Measurements from ENCODE around the gene PLET1.

The PLET1 gene, protein sequence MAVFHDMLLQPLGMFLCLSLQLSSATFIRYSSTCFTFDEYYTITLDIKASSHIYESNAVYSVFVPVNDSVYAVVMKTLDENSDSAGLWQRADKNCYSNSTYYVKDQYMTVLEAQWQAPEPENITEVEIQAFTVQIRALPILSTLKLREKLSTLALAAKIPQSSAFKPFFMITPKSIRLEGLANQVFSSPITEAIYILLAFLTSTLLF

DNA sequence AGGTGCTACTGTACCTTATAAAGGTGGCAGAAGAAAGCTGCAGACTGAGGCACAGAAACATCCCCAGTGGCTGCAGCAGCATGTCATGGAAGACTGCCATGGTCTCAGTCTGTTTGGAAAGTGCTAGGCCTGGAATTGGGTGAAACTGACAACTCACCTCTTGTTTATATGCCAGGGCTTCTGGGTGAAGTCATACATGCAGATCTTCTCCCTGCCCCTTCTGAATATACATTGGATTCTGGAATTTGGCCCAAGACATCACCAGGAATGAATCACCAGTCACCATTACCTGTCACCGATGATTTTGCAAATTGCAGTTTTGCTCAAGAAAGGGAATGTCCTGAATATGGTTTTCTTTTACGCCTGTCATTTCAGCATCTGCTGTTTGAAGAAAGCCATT lies at the start of gene PLET1:
Gene PLET1, minus strand, starts transcription at position 371 of the 400 bp plus-strand sequence. Its CDS starts 271 bp downstream, at position 100.
- no peak for DNase-seq

DNA sequence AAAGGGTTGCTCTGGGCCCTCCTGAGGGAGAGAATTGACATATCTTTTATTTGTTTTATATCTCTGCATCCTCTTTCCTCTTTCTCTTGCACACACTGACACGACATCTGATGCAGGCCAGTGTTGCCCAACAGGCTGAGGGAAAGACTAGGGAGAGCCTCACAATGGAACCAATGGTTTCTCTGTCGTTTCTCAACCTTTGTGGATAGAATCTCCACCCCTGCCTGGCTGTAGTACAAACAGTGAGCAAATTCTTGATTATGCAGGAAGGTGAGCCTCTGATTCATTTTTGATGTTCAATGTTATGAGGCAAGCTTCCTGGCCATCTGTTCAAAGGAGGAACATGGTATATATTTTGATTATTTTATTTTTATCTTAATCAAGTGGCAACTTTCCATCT lies 49.8 kb upstream of the PLET1 start:
- DNase-seq = no peak

DNA sequence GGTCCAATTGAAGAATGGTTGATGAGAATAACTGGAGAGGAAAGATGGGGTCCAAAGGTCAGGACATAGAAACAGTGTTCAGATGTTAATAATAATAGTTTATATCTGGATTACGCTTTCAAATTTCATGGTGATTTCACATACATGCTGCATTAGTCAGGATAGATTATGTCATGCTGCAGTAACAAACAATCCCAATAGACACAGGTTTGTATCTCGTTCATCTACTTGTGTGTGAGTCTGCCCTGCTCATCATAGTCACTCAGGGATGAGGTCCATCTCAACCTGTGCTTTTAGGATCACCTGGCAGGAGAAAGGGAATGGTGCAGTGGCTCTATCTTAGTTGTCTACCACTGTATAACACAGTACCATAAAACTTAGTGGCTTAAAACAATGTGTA lies 48.0 kb upstream of the PLET1 start:
- DNase-seq = no peak

DNA sequence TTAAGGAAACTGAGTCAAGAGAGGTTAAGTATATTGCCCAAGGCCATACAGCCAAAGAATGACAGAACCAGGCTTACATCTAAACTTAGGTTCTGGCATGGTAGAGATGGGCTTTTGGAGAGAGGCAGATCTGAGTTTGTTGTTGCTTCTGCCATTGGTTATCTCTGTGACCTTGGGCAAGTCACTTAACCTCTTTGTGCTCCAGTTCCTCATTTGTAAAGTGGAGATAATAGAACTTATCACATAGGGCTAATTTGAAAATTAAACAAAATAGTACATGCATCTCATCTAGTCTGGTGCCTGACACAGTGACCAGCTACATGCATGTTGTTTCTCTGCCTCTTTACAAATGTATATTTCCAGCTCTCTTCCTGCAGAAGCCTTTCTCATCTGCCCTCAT lies 47.0 kb upstream of the PLET1 start:
- DNase-seq = no peak

DNA sequence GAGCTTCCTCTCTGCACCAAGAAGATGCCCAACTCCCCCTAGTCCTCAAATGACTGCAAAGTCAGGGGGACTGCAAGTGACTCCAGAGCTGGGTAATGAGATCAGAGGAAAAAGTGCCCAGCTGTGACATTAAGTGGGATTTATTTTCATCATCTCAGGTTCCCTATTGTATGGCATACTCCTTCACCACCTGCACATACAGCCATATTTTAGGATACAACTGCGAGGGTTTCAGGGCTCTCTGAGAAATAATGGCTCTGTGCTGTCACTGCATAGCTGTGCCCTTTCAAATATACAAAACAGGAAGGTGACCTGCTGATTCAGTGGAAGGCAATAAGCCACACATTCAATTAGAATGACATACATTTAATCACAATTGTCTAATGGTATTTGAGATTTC lies 45.6 kb upstream of the PLET1 start:
- no peak for DNase-seq

DNA sequence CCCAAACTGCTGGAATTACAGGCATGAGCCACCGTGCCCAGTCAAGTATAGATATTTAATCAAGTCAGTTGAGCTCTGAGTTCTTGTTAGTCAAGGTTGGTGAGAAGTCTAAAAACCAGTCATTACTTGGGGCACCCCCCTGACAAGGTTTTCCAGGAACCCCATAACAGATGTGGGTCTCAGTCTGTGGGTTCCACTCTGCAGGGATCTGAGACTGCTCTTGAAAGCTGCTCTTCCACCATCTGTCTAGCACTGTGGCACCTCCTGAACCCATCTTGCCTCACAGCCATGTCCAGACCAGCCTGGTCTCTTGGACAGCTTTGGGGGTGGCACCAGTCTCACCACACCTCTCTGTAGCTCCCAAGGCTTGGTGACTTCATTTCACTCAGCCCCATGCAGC lies 44.3 kb upstream of the PLET1 start:
- DNase-seq = no peak

DNA sequence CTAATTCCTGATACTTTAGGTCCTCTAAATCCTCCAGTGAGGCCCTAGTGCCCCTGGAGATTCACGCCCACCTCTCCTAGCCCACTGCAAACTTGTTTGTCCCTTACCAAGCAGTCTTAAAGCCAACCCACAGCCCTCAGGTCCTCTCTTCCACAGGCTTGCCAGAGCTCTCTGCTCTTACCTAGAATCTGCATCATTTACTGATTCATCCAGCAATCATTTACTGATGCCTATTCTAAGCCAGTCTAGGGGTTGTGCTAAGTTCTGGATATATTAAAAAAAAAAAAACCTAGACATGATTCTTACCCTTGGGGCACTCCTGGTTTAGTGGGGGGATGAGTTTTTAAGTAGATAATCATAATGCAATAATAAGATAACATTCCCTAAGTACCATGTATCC lies 43.0 kb upstream of the PLET1 start:
- DNase-seq = no peak

DNA sequence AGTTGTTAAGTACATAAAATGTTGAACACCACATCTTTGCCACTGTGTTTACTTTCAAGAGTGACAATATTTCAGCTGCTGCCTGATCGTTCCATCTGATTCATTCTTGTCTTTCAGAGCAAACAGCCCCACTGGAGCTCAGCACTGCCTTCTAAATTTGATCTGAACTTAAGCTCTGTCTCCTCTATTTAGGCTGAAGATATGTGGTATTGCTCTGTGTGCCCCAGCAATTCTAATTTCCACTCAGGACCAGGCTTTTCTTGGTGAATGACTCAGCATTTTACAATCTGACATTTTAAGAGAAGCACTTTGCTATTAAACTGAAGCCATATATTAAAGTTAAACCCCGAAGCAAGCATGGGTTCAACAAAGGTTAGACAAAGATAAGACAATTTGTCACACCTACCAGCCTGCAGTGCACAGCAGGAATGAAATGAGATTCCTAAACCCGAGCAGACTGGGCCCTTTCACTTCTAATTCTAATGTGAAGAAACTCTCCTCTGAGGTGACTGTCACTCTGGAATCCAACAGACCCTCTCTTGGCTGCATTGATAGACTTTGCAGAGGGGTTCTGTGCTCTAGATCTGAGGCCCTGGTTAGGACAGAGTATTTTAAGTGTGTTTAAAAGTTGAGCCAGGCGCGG lies 41.7 kb upstream of the PLET1 start:
- DNase-seq = no peak

DNA sequence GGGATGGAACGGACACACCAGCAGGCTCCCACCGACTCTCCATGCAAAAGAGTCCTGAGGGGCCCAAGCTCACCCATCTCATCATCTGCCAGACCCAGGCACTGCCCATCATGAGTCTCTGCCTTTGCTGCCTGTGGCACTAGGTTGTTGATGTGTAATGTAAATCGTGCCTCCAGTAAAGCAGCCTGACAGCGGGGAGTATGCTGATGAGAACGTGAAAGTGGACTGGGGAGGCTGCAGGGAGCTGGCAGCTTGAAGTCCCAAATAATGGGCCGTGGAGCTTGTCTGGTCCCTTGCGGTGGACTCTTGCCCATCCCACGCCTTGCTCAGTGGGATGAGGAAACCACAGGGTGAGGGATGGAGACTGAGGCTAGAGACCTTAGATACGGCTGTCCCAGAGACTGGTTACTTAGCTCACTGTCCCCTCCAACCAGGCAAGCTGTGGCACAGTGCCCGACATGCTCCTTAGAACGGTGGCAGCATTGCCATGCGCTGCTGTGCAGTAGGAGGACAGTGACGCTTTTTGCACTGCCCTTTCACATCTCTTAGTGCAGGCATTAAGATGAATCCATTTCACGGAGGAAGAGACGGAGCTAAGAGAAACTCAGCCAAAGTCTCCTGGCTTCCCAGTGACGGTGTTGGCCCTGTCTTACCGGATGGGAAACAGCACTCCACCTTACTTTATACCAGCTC lies 39.6 kb upstream of the PLET1 start:
- DNase-seq = no peak

DNA sequence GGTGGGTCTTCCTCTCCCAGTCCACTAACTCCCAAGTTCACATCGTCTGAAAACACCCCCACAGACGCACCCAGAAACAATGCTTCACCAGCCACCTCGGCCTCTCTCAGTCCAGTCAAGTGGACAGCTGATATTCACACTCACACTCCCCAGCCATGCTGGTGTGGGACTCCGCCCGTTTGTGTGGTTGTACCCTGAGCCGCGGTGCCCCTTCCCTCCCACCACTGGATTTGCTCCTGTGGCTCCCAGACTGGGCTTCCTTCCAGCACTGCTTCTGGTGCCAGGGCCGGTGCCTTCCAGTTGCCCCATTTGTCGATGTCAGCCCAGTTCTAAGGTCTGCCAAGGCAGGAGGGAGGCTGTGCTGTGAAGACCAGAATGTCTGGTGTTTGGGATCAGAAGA lies 37.9 kb upstream of the PLET1 start:
- no peak for DNase-seq

DNA sequence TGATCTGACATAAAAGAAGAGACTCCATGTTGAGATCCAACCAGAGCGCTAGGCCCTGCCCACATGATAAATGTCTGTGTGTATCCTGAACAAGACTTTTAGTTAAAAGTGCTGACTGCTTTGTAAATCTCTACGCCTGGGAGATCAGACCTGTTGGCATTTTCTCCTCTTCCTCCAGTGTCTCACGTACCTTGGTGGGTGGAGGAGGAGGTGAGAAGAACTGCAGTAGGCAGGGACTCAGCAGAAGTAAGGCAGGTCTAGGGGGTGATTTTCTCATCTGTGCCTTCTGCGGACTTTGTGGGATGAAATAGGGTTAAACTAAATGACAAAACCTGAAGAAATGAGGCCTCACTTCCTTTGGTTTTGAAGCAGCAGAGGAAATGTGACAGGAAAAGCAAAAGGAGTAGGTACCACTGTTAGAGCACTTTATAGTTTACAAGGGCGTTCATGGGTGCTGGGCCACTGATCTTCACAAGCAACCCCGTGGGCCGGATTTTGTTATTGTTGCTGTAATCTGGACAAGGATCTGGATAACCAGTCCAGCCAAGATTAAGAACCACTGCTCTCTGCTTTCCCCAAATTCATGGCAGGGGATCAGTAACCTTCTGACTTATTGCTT lies 36.7 kb upstream of the PLET1 start:
- peak; percentile 6 for DNase-seq

DNA sequence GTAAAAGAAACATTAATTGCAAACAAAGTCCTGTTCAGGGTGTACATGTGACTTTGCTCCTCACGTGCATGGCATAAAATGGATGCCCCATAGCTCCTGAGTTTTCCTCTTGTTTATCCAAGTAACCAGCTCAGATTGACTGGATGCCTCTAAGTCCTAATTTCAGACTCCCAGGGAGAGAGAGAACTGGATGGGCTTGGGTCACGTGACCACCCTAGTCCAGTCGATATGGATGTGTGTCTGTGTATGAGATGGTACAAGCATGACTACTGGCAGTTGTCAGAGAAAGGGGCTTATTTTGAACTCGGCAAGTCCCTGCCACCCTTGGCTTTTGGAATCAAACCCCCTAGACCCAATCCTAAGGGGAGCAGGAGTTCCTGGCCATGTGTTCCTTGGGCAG lies 35.4 kb upstream of the PLET1 start:
- DNase-seq = no peak

DNA sequence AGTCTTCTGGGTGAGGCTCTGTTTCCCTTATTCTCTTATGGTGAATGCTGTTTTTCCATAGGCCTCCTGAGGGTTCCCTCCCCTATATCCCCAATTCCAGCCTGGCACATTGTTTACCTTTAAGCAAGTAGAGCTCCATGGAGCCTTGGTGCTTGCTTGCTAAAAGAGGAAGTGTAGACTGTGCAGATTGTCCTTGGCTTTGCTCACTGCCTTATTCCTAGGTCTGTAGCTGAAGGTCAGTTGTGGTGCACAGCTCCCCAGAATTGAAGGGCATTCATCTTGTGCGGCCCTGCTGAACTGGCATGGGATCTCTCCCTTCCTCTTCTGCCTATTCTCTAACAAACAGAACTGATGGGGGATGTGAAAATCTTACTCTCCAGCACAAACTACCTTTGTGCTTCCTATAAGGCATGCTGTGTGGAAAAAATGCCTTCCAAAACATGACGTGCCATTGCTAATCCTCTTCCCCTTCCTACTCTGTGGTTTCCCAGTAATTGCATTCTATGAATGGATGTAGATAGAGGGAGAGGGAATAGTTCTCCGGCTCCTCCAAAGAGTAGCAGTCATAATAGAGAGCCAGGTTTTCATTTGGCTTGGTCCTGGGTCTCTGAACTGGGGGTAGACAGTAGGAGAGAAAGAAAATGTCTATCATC lies 34.2 kb upstream of the PLET1 start:
- no peak for DNase-seq

DNA sequence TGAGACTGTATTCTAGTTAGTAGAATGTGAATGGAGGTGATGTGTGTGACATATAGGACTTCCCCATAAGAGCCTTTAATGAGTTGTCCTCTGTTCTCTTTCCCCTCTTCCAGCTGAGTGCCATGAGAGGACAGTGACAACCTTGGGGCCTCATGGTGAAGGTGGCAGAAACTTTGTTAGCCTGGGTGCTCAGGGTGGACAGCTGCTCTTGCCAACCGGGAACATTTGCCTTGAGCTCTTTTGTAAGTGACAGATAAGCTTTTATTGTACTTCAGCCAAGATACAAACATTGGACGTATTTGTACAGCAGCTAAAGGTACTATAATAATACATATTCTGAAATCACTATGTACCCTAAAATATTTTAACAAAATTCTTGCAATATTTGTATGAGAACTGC lies 33.0 kb upstream of the PLET1 start:
- no peak for DNase-seq

DNA sequence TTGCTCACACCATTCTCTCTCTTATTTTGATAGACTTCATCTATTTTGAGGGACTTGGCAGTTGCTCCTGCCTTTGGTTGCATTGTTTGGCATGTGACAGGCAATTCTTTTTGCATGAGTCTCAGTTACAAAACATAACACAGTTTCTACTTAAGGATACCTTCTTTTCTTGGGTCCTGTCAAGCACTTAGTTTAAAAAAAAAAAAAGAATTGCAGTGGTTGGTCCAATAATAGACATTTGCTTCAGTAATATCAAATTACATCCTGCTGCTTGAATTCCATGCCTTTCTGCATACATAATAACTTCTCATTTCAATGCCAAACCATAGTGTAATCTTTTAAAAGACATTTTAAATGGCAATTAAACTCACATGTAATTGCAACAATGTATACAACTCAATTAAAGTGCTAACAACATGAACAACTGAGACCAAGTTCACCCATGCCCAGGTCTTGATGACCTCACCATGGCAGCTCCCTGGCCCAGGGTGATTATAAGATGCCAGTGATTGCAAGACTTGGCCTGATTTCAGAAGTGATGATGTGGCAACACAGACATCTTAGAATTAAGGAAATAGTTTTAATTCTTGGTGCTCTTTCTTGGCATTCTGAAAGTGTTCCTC lies 32.2 kb upstream of the PLET1 start:
- no peak for DNase-seq

DNA sequence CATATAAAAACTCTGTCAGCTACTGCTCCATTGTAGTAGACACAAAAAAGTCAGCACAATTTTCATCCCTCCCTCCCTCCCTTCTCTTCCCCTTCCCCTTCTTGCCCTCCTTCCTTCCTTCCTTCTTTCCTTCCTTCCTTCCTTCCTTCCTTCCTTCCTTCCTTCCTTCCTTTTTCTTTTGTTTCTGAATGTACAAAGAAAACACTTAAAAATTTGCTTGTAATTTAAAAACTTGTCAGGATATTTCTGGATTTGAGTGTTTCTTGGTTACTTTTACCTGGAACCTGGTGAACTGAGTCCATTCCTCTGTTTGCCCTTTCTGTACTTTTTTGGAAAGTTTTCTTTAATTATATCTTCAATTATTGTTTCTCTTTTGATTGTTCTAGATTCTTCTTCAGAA lies 31.5 kb upstream of the PLET1 start:
- no peak for DNase-seq

DNA sequence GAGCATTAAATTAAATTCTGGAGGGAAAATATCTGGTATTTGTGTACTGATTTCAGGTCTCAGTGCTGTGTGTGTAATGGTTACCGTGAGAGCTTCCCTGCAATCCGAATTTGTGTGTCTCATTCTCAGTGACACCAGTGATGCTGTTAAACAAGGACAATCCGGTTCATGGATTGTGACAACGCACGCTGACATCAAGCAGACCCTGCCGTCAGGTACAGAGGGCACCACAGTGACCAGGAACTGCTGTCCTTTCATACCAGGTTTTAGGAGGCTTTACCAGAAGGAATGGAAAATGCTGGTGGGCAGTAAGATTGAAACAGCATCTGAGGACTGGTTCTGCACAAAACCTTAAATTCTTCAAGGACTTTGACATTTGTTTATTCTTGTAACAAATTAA lies 30.5 kb upstream of the PLET1 start:
- no peak for DNase-seq

DNA sequence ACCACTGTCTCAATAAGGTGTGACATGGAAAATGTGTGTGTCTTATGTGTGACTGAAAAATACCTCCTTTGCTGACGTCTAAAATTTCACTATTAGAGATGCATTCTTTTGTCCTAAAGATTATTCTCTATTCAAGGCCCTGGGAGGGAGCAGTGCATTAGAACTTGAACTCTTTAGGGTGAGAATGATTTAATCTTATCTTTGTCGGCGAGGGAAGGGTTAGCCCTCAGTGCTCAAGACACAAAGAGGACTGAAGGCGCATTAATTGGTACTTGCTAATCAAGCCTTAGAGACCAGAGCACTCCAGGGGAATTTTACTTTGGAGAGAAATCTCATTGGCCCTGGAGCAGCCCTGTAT lies 29.8 kb upstream of the PLET1 start:
- no peak for DNase-seq

DNA sequence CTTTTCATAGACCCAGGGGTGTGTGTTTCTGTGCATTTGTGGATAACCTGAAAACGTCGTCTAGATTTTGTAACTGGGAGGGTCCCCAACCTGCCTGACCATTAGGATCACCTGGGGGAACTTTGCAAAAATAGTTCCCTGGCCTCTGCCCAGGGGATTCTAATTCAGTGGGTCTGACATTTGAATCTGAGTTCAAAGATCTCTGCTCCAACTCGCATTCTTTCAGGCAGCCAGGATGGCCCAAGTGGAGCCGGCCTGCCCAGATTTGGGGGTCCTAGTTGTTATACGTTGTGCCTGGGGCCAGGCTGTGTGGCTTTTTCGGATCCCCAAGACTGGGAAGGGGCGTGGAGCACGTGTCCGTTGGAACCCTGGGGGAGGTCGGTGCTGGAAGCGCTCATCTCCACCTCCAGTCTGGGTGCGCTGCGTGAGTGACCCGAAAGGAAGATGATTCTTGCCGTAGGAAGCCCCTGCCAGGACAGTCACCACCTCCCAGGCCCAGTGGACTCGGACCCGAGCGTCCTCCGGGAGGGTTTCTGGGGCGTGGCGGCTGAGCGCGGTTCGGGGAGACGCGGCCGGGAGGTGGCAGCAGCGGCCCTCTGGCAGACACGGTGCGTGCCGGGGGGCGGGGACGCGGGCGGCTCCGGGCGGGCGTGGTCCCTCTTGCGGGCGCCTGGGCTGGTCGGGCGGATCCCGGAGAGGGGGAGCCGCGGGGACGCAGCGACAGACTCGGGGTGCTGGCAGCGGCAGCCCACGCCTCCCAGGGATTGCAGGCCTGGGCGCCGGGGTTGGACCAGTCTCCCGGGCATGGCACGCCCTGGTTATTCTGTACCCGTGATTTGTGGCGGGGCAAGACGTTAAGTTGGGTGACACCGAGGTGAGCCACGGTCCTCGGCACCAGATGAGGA lies 29.2 kb upstream of the PLET1 start:
- peak; percentile 83 for DNase-seq

DNA sequence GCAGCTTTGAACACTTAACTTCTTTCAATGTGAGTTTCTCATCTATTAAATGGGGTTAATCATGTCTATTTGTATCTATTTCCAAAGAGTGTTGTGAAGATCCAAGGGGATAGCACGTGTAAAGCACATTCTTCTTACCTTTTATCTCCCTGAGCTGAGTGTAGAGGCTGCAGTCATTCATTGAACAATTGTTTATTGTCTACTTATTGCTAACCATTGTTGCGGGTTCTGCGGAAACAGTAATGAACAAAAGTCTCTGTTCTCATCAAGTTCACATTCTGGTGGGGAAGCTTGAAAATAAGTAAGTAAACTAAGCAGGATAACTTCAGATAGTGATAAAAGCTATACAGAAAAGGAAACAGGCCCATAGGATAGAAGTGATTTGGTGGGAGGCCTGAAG lies 27.4 kb upstream of the PLET1 start:
- DNase-seq = no peak

DNA sequence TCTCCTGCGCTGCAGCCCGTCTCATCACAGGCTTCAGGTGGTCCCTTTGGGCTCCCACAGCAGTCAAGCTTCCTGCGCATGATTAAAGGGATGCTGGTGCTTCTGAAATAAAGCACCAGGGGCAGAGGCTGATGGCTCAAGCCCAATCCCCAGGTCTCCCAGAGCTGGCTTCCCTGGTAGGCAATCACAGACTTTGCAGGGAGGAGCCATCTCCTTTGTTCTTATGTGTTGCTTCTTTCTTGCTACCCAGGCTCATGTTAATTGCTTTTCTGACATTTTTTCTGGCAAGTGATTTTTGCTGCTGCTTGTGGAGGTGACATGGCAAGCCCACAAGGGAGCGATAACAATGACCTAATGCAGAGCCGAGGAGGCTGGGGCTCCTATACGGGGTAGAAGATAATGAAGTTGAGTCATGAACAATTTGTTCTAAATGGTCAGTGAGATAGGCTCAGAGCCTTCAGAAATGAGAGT lies 25.2 kb upstream of the PLET1 start:
- no peak for DNase-seq

DNA sequence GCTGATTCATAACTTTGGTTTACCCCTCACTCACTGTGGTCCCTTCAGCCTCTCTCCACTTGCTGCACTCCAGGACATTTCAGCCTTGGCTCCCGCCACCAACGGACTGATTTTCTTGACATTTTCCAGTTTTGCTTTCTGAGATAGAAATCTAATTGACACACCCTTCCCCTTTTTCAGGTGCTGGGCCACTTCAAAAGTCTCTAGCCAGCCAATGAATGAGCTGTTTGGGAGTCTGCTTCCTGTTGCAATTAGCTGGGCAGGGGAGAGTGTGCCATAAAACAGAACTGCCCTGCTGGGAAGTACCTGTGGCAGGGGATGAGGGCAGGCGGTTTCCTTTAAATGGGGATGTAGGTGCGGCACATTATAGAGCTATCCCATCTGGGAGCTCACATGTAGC lies 21.1 kb upstream of the PLET1 start:
- DNase-seq = peak; percentile 29
